Neural cell (in vitro differentiated cells): ENCODE results near the gene SMIM1.

Source experiments
- EP300 ChIP-seq: fragments of 450-650 bp; conservative IDR thresholded peaks from 2 replicates; pipeline ENCODE4 v1.6.1; 2014; ENCODE audit warnings: antibody characterized with exemption, mild to moderate bottlenecking, moderate library complexity; ENCODE audit not compliant: poor library complexity, severe bottlenecking
- POLR2AphosphoS5 ChIP-seq: IDR thresholded peaks from 2 replicates; pipeline ENCODE4 v1.6.1; 2012
- SMC3 ChIP-seq: fragments of 450-650 bp; conservative IDR thresholded peaks from 2 replicates; pipeline ENCODE4 v1.6.1; 2014; ENCODE audit warnings: antibody characterized with exemption, mild to moderate bottlenecking, moderate library complexity; ENCODE audit not compliant: poor library complexity
- TF ChIP-seq, protein P1 (sequence below): fragments of 450-650 bp; IDR thresholded peaks from 2 replicates; pipeline ENCODE4 v1.5.1; 2014; ENCODE audit warnings: antibody characterized with exemption, mild to moderate bottlenecking, moderate library complexity; ENCODE audit not compliant: poor library complexity, severe bottlenecking

DNA sequence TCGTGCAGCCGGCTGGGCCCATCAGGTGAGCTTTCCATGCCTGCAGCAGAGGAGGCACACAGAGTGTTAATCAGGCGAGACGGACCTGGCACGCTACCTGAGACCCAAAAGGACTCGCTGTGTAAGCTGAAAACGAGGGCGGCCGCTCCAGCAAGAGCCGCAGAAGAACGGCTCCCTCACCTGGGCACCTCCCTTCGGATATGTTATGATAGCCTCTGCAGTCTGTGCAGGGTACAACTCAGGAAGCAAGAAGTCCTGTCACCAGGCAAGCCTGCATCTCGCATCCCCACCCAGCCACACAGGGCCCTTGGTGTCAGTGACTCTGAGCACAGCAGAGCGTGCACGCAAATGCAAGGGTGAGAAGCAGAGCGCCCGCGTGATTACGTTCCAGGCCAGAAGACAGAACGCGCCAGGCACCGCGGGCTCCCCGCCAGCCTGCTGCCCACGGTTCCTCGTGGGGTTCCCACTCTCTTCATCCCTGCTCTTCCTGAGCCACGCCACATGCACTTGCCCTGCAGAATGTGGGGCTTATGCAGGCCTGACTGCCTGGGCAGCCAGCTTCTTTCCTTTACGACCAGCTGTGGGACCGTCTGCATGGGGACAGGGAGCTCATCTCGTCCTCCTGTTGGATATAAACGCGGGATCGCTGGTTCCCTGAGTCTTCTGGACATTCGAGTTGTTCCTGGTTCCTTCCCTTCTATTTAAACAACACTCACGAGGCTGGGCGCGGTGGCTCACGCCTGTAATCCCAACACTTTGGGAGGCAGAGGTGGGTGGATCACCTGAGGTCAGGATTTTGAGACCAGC, 44.0 kb downstream of the SMIM1 start:
- no peak for TF ChIP-seq POLR2AphosphoS5
- TF ChIP-seq, protein P1, sequence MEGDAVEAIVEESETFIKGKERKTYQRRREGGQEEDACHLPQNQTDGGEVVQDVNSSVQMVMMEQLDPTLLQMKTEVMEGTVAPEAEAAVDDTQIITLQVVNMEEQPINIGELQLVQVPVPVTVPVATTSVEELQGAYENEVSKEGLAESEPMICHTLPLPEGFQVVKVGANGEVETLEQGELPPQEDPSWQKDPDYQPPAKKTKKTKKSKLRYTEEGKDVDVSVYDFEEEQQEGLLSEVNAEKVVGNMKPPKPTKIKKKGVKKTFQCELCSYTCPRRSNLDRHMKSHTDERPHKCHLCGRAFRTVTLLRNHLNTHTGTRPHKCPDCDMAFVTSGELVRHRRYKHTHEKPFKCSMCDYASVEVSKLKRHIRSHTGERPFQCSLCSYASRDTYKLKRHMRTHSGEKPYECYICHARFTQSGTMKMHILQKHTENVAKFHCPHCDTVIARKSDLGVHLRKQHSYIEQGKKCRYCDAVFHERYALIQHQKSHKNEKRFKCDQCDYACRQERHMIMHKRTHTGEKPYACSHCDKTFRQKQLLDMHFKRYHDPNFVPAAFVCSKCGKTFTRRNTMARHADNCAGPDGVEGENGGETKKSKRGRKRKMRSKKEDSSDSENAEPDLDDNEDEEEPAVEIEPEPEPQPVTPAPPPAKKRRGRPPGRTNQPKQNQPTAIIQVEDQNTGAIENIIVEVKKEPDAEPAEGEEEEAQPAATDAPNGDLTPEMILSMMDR: no peak
- TF ChIP-seq EP300: no peak
- TF ChIP-seq SMC3: no peak
